ENCODE measurements around the gene TFB2M.

TFB2M gene

DNA sequence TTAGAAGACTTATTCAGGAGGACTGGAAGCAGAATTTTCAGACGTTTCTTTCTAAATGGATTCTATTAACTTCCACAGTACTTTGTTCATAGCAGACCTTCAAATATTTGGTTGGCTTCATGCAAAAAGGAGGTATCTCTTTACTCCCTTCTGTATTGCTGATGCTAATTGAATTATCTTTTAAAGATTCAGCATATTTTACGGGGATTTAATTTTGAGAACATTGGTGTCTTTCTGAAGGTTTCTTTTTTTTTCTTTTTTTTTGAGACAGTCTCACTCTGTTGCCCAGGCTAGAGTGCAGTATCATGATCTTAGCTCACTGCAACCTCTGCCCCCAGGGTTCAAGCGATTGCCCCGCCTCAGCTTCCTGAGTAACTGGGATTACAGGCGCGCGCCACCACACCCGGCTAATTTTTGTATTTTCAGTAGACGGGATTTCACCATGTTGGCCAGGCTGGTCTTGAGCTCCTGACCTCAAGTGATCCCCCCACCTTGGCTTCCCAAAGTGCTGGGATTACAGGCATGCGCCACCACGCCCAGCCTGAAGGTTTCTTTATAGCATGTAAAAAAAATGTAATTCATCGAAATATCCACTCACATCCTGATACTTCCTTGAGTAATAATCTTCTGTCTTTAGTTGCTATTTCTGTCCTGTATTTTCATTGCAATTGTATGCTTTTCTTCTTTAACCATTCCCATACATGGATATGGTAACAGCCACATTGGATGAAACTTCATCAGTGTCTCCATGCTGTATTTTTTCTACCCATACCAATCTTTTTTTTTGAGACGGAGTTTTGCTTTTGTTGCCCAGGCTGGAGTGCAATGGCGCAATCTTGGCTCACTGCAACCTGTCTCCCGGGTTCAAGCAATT, 14.7 kb upstream of the TFB2M start:
- Histone ChIP-seq H3K4me3 (replicated peaks; ENCODE audit: low read depth, low read length) (no peak overlapping the region), H3K36me3 (ENCODE audit: control insufficient read depth, insufficient read depth, low read length) (no peaks in the 10 kb centered on the region; the same call in 1 of the 2 replicates), H3K27me3 (replicated peaks; ENCODE audit: control insufficient read depth, insufficient read depth, low read length) (no peaks in the 10 kb centered on the region)
- no peak for DNase-seq (ENCODE audit: extremely low read depth, insufficient read length)
- TF ChIP-seq, protein P1, sequence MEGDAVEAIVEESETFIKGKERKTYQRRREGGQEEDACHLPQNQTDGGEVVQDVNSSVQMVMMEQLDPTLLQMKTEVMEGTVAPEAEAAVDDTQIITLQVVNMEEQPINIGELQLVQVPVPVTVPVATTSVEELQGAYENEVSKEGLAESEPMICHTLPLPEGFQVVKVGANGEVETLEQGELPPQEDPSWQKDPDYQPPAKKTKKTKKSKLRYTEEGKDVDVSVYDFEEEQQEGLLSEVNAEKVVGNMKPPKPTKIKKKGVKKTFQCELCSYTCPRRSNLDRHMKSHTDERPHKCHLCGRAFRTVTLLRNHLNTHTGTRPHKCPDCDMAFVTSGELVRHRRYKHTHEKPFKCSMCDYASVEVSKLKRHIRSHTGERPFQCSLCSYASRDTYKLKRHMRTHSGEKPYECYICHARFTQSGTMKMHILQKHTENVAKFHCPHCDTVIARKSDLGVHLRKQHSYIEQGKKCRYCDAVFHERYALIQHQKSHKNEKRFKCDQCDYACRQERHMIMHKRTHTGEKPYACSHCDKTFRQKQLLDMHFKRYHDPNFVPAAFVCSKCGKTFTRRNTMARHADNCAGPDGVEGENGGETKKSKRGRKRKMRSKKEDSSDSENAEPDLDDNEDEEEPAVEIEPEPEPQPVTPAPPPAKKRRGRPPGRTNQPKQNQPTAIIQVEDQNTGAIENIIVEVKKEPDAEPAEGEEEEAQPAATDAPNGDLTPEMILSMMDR (IDR thresholded peaks at IDR 0.05; ENCODE audit: insufficient read depth, low read length, poor library complexity, severe bottlenecking) = no peak

DNA sequence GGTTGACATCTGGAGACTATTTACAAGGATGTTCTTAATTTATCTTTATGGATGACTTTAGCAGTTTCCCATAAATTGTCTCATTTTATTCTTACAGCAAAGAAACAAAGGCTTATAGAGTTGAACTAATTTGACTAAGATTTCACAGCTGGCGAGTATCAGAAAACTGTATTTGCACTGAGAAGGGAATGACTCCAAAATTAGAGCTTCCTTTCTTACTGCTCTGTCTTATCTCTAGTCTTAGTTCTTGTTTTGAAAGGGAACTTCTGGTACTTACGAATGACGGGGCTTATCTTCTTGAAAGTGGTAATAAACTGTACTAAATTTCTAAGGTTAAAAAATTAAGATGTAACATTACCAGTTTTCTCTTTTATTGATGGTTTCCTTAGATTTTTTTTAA, 13.8 kb upstream of the TFB2M start:
- TF ChIP-seq, protein P1 (IDR thresholded peaks at IDR 0.05; ENCODE audit: insufficient read depth, low read length, poor library complexity, severe bottlenecking) = no peak
- DNase-seq (ENCODE audit: extremely low read depth, insufficient read length) = peak; percentile 39
- no peaks in the 10 kb centered on the region; the same call in 1 of the 2 replicates for H3K36me3 ChIP-seq (ENCODE audit: control insufficient read depth, insufficient read depth, low read length)
- 0 out of 2 replicates have a peak overlapping the region, but pooled peaks have one; percentile 6 for H3K4me3 ChIP-seq (replicated peaks; ENCODE audit: low read depth, low read length)
- H3K27me3 ChIP-seq (replicated peaks; ENCODE audit: control insufficient read depth, insufficient read depth, low read length) = no peaks in the 10 kb centered on the region

DNA sequence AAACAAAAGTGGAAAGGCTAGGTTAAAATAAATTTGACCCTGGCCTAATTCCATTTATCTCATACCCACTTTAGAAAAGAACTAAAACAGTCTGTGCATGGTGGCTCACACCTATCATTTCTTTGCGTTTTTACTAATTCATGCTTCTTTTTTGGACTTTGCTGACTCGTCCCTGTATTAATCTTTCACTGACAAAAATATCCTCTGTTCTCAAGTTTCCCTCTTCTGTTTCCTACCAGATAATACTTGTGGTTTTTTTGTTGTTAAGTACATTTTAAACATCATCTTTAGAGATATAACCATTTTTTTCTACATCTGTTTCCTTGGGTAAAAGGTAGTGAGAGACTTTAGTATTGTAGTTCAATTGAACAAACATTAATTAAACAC, 11.7 kb upstream of the TFB2M start:
- no peak overlapping the region for H3K4me3 ChIP-seq (replicated peaks; ENCODE audit: low read depth, low read length)
- no peaks in the 10 kb centered on the region; the same call in 1 of the 2 replicates for H3K36me3 ChIP-seq (ENCODE audit: control insufficient read depth, insufficient read depth, low read length)
- no peak for DNase-seq (ENCODE audit: extremely low read depth, insufficient read length)
- TF ChIP-seq, protein P1 (IDR thresholded peaks at IDR 0.05; ENCODE audit: insufficient read depth, low read length, poor library complexity, severe bottlenecking) = no peak
- H3K27me3 ChIP-seq (replicated peaks; ENCODE audit: control insufficient read depth, insufficient read depth, low read length) = no peaks in the 10 kb centered on the region

DNA sequence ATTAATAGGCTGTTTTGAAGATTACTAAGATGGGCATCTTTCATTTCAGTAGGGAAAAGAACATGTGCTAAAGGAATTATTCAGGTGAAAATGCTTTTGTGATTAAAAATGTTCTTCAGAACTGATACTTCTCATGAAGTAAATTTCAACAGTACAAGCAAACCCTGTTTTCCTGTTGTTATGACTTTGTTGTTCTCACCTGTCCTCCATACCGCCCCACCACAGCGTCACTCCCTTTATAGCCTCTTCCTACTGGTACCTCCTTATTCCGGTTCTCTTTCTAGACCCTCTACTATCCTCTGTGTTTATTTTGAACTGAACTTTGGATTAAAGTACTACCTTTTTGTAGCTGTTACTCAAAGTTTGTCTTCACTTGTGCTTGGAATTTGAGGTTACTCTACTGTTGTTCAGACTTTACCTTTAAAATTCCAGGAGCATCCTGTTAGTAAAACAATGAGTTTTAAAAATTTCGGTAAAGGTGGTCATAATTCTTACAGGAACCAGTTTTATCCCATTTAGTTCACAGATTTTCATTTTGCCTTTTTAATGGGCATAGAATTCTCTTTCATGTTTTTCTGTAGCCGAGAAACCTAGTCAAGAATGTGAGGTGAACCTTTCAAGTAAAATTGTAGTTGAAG, 11.1 kb upstream of the TFB2M start:
- Histone ChIP-seq H3K27me3 (replicated peaks; ENCODE audit: control insufficient read depth, insufficient read depth, low read length) (no peaks in the 10 kb centered on the region), H3K36me3 (ENCODE audit: control insufficient read depth, insufficient read depth, low read length) (no peaks in the 10 kb centered on the region; the same call in 1 of the 2 replicates), H3K4me3 (replicated peaks; ENCODE audit: low read depth, low read length) (peak overlapping the region; percentile 6; the same call in 1 of the 2 replicates)
- no peak for DNase-seq (ENCODE audit: extremely low read depth, insufficient read length)
- TF ChIP-seq, protein P1 (IDR thresholded peaks at IDR 0.05; ENCODE audit: insufficient read depth, low read length, poor library complexity, severe bottlenecking) = no peak

DNA sequence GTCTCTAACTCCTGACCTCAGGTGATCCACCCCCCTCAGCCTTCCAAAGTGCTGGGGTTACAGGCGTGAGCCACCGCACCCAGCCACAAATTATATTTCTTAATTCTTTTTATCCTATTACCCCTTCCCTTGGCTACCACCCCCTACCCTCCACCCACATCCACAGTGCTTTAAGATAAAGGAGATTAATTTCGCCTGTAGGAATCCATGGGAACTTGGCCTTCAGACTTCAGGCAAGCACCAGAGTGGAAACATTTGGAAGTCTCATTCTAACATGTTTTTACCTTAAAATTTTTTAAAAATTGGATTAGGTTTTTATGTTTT, 10.6 kb upstream of the TFB2M start:
- TF ChIP-seq, protein P1 (IDR thresholded peaks at IDR 0.05; ENCODE audit: insufficient read depth, low read length, poor library complexity, severe bottlenecking) = no peak
- no peaks in the 10 kb centered on the region for H3K36me3 ChIP-seq (ENCODE audit: control insufficient read depth, insufficient read depth, low read length)
- no peaks in the 10 kb centered on the region for H3K27me3 ChIP-seq (replicated peaks; ENCODE audit: control insufficient read depth, insufficient read depth, low read length)
- no peak overlapping the region for H3K4me3 ChIP-seq (replicated peaks; ENCODE audit: low read depth, low read length)
- DNase-seq (ENCODE audit: extremely low read depth, insufficient read length) = no peak
